Measurements from ENCODE around the gene CMKLR1.

CMKLR1 gene

DNA sequence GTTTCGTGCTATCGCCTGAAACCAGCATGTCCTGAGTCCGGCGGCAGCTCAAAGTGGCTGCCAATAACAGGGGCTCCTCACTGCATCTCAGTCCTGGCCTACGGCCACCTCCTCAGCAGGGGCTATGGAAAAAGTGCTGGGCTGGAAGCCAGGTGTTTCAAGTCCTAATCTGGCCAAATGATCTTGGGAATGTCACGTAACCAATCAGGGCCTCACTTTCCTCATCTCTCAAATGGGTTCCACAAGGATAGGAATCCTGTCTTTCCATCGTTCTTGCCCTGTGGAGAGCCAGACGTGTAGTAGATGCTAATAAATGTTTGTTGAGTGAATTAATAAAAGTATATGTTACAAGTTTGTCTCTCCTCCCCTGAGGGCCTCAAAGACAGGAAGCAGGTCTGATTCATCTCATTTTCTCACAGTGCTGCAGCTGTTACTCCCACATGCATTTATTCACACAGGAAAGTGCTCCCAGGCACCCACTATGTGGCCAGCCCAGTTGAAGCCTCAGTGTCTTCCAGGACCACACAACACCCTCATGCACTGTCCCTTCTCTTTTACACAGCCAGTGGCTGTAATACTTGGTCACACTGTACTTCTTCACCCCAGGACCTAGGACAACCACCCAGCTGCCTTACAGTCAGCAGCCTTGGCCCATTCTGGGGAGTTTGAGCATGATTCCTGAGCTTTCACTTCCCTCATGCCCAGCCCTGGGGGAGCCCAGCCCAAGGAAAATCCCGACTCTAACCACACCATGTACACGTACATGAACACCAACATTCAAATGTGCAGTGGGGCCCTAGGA, 5.0 kb downstream of the CMKLR1 start:
- DNase-seq = no peak

DNA sequence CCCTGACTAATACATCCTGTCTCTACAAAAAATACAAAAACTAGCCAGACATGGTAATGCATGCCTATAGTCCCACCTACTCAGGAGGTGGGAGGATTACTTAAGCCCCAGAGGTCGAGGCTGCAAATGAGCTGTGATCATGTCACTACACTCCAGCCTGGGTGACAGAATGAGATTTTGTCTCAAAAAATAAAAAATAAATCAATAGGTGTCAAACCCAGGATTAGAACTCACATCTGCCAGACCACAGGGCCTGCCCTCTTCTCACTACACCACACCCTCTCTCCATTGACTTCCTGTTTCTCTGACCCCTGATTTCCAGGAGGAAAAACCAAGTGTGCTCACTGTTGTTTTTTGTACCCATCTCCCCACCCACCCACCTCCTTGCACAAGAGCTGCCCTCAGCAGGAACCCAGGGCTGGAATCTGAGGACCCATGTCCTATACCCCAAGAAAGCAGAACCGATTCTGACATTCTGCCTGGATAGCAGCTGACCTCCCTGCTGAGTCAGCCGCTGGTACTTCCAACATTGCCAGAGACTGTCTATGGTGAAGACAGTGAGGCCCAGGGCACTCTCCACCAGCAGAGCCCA, 6.2 kb downstream of the CMKLR1 start:
- no peak for DNase-seq

DNA sequence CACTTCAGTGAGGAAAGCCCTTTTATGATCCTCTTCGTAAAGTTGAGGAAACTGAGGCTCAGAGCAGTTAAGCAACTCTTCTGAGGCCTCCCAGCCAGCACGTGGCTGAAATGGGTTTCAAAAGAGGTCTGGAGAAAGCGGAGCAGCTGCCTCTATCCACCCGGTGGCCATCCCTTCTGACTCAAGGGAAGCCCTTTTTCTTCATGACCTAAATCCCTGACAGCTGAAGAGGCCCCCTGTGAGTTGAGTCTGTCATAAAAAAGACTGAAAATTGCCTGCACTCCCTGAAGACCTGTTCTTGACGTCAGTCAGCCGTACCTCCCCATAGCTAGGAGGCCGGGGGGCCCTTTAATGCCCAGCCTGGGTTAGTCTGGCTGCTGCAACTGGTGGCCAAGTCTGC, 10.7 kb downstream of the CMKLR1 start:
- DNase-seq = no peak

DNA sequence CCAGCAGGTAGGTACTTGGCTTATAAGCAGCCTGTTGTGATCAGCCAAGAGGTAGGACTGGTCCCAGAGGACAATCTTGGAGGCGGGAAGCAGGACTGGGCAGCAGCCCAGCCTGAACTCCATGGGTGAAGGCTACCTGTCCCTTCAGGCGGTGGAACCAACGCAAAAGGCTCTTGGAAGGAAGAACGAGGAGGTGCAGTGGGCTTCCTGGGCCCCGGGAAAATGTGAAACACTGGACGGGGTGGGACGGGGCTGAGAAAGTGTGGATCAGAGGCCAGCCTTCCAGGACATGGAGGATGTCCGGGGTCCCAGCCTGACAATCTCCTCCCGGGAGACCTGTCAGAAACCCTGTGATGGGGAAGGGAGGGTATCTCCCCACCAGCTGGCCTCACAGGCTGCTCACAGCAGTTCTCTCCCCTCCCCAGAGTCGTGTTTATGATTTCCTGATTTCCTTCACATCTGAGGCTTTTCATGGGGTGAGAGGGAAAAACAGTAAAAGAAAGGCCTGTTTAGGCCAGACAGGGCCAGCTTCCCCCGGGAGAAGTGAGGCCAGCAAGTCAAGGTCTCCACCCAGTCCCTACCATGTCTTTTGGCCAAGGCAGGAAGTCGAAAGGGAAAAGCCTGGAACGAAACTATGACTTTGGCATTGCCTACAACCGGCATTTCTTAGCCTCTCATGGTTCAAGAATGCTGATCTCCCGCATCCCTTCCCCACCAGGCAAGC, 11.3 kb downstream of the CMKLR1 start:
- no peak for DNase-seq

DNA sequence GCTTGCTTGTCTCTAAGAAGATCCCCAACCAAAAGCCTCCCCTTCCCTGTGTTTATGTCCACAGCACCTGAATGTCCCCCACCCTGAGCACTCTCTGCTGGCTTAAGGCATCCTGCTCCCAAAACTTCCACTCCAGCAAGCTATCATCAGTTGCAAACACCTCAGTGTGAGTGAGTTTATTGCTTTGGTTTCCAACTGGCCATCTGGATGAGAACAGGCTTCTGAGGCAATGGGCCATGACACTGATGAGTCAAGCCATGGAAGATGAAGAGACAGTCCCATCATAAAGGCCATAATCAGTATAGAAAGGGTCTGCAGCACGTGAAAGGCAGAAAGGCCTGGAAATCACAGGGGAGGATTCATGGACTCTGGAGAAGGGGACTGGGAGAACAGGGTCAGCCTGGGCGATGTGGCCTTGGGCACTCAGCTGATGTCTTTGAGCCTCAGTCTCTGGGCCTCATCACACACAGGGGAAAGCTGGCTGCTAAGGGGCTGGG, 12.8 kb downstream of the CMKLR1 start:
- DNase-seq = no peak

DNA sequence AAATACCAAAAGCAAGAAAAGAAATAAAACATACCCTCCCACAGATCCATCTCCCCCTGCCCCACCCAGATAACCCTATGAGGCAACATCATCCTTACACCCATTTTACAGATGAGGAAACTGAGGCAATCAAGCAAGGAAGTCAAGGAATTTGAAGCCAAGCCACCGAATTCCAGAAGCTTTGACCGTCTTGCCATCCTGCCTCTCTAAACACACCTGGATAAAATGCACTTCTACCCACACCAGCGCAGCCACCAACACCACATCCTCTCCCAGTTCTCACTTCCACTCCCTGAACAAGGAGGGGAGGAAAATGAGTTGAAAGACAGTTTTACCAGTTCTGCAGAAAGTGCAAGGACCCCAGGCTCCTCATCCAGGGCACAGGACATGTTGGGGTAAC, 13.6 kb downstream of the CMKLR1 start:
- DNase-seq = no peak

DNA sequence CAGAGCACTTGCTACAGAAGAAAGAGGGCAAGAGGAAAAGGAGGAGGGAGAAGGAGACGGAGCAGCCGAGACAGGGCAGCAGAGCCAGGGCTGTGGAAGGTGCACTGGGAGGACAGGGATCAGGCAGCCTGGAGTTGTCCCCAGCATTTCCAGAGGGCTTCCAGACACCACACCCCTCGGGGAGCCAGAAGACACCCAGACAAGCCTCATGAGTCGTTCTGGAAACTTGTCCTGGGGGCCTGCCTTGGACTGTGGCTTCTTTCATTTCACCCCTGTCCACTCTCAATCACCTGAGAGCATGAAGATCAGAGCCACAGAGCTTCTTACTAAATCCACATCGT, 14.1 kb downstream of the CMKLR1 start:
- DNase-seq = no peak

DNA sequence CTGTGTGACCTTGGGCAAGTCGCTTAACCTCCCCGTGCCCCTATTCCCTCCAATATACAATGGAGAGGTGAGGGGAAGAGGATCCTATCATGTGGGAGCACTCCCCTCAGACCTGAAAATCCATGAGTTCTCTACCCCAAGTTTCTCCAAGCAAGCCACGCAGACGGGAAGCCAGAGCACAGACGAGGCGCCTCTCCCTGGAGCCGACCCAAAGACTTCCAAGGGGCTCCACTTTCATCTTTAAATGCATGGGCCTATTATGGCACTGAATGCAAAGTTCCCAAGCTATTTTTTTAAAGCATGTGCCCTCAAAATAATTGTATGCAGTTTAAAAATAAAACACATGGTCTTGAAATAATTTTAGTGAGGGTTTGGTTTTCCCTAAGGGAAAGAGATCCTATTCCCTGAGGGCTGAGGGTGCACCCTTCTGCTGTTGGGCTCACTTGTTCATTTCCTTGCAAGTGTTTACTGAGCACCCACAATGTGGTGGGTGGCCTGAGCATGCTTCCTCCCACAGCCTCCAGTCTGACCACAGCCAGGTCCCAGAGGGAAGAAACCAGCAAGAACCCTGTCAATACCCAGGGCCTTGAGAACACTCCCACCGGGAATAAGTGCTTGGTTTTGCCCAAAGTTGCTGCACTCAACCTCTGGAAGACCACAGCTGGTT, 14.6 kb downstream of the CMKLR1 start:
- DNase-seq = no peak

DNA sequence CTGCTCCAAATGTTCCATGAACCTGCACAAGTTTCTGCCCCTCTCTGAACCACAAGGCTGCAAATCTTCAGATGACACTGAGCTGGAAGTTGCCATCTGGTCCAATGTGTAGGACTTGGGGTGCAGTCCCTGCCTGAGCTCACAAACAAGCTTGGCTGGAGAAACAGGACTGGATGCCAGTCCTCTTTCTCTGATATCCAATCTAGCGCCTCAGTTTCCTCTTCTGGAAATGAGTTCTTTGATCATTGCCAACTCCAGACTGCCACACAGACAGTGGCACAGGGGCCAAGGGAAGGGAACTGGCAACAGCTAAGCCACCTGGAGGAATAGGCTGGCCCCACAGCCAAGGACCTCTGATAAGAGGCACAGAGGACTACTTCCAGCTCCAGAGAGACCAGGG, 15.5 kb downstream of the CMKLR1 start:
- no peak for DNase-seq

DNA sequence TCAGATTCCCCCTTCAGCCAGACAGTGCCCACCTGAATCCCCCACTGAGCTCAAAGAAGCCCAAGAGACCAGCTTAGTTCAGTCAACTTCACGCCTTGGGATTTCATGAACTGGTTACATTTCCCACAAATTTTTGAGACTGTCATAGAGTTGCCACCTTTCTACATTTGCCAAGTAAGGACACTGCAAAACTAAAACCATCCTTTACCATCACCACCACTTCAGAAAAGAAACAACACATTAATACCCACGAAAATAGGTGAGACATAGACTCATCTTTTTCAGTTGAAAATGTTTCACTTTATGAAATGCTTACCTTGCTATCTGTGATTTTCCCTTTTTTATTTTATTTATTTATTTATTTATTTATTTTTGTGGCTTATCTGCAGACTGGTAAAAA, 16.1 kb downstream of the CMKLR1 start:
- no peak for DNase-seq

DNA sequence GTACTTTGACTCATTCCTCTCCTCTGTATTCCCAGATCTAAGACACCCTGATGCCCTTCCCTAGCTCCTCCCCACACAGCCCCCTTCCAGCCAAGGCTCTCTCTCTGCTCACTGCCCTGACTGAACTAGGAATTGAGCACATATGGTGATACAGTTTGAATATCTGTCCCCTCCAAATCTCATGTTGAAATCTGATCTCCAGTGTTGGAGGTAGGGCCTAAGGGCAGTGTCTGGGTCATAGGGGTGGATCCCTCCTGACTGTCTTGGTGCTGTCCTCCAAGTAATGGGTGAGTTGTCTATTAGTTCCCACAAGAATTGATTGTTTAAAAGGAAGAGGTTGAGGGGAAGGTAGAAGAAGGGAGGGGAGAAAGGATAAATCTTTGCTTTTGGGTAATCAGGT, 17.4 kb downstream of the CMKLR1 start:
- DNase-seq = no peak

DNA sequence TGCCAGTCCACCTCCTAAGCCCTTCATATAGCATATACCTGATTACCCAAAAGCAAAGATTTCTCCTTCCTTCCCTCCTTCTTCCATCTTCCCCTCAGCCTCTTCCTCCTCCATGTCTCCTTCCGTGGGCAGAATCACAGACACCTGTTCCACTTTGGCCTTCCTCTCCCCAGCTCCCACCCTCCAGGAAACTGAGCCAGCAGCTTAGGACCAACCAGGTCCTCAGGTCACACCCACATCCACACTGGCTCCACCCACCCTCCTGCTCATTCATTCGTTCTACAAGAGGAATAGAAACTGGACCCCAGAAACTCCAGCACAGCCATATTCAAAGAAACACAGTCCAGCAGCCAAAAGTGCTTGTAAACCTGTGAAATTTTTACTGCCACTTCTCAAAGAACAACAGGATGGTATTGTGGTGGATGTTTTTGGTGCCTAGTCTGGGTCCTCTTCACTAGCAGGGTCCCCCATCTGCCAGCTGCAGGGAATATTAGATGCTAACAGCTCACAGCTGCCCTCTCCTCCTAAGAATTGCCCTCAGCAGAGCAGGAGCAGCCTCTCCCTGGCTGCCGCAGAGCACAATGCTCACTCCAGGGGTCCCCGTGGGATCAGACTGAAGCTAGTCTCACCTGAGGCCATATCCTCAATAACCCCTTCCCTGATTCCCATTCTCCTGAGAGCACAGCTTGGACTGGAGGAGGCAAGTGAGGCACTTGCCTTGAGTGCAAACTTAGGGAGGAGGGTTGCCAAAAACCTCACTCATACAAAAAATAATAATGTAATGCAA, 18.4 kb downstream of the CMKLR1 start:
- no peak for DNase-seq

DNA sequence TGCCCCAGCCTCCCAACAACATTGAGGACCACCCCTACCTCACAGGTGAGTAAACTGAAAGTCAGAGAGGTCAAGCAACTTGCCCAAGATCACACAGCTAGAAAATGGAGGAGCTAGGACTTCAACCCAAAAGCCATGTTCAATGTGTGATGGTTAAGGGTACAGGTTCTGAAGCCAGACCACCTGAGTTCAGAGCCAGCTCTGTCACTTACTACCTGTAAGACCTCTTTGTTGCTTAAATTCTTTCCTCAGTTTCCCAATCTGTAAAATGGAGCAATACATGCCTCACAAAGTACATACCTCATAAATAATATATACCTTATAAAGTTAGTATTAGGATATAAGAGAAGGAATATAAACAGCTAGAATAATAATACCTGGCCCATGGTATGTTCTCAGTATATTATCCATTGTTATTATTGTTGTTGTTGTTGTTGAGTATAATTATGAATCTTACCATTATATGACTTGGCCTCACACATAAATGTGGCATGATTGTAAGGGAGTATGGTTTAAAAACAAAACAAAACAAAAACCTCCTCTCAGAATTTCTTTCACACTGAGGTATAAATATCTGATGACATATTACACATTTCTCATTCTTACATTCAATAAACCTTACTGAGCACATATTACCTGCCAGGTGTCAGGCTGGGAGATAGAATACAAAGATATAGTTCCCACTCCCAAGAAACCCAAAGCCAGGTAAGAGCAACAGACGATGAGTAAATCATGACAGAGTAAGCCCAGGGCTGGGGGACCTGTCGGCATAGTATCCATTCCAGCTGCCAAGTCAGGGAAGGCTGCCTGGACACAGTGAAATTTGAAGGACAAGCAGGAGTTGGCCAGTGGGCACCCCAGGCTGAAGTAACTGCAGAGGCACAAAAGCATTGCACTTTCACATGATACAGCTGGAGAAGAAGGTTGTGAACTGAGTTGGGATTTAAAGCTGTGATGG, 19.6 kb downstream of the CMKLR1 start:
- no peak for DNase-seq

DNA sequence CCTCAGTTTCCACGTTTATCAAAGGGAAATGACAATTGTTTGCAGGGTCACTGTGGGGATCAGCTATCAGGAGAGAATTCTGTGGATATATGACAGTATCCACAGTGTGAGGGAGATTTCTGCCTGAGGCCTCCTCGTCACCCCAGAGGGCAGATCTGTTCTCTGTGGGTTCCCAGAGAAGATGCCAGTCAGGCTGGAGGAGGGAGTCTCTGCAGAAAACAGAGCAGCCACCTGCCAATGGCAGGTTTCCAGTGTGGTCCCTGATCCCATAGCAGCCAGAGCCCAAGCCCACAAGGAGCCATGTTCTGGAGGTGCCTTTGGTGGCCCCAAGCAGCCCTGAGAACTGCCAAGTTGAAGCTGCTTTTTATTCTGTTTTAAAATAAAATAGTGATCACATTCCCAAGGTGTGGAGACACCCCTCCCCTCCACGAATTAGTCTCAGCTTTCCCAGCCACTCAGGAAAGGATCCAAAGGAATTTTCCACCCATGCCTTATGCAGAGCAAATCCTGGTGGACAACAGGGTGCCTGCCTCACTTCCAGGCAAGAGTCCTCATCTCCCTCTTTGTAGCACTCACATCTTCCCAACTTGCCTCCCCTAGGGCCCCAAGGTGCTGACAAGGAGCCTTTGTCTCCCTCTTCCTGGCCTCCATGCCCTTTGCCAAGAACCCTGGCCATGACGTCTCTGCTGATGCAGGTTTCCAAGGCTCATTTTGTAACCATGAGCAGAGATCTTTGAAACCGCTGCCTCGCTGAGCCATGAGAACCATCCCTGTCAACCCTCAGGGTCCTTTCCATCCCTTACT, 20.4 kb downstream of the CMKLR1 start:
- DNase-seq = no peak

DNA sequence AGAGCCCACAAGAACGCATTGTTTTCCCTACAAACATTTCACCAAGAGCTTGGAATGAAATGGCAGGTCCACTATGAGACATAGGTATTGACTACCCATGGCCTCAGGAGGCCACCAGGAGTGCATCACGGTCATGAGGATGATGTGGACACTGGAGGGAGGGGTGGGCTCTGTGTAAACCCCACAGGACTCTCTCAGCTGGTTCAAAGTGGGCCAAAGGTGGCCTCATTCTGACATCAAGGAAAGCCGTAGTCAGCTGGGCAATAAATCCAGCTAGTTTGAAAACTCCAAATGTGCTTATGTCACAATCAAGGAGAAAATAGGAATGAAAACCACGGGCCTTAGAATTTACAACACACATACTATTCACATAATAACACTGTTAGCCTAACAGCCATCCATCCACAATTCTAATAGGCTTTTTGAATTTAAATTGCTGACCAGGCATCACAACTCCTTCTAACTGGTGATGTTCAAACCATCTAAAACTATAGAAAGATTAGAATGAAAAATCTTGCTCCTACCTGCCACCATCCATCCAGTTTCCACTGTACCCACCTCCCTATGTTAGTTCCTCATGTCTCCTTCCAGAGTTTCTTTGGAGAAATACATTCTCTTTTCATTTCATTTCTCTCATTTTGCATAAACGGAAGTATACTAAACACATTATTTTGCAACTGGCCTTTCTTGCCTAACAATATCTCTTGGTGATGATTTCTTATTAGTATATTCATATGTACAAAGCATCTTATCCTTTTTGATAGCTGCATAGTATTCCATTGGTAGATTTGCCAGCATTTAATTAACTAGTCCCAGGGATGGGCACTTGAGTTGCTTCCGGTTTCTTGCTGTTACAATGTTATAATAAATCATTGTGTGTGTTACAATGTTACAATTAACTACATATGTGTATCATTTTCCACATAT, 21.5 kb downstream of the CMKLR1 start:
- DNase-seq = no peak

DNA sequence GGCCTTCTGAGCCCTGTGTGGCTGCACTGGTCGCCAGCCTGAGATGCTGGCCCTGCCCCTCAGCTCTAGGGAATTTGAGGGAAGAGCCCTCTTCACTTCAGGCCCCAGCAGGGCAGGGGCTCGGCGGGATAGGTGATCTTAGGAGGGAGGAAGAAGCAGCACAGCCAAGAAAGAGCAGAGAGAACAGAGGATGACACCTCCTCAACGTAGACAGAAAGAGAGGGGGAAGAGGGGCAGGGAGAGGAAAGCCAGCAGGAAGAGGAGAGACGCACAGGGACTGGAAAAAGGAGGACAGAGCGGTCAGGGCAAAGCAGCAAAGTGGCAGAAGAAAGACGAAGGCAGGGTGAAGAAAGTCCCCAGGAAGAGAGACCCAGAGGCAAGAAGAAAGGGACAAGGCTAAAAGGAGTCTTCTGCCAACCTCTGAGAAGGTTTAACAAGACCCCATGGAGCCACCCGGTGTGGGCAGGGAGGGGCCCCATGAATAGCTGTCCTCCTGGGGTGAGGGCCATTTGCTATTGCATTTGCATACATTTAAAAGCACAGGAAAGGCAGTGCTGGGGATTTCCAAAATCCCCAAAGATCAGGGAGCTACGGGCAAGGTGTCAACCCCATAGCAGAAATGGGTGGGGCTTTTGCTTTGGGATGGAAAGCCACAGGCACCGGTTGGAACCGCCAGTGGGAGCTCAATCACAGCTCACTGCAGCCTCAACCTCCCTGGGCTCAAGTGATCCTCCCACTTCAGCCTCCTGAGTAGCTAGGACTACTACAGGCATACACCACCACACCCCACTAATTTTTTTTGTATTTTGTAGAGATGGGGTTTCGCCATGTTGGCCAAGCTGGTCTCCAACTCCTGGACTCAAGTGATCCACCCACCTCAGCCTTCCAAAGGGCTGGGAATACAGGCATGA, 22.7 kb downstream of the CMKLR1 start:
- DNase-seq = no peak

DNA sequence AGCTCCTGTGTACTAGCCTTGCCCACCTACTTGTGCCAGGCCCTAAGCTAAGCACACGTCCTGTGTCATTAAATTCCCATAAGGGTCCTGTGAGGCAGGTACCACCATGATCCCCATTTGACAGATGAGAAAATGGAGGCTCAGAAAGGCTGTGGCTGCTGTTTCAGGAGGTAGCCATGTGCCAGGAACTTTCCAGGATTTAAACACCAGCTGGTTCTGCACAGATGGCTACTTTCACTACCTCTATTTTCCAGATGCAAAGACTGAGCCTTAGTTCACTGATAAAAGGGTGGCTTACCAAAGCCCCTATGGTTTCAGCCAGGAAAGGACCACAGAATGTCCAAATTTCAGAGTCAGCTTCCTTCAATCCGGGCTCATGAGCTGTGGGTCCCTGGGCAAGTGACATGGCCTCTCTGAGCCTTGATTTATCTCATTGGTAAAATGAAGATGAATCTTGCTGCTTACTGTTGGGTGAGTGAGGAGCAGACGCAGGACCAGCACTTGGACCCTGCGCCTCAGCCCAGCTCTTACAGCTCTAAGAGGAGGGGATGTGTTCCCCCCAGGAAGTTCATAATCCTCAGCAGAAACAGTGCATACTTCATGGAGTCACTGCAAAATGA, 23.5 kb downstream of the CMKLR1 start:
- no peak for DNase-seq
